ENCODE results near the gene ZDHHC12. TPM values are rescaled to one million over a fixed set of nuclear protein-coding genes. Genes with fewer than 3 reads are reported as not detected.
A peak's percentile ranks its signal among the peaks of the same experiment; 100 is the strongest.

Gene ZDHHC12
- total and polyA plus RNA-seq, 10 of the 15 experiments (the other 5 are each of a cell fraction or from before 2014, with no cell fraction given) = 0.95 to 146 (median 49.9) TPM

- TF ChIP-seq CUX1 (IDR thresholded peaks at IDR 0.05; ENCODE audit: insufficient replicate concordance, low read depth, low read length) (no peak), SRF (IDR thresholded peaks at IDR 0.05; ENCODE audit: low read depth in 2 of 2, low read length in 2 of 2) (no peak), SUPT20H (IDR thresholded peaks at IDR 0.05; ENCODE audit: borderline replicate concordance, control insufficient read depth, low read depth, low read length) (no peak), SMARCA5 (IDR thresholded peaks at IDR 0.05) (no peak), RELB (IDR thresholded peaks at IDR 0.05; ENCODE audit: low read depth) (0 out of 2 replicates have a peak, but pooled peaks have one; percentile 12), HDGF (IDR thresholded peaks at IDR 0.05) (no peak), MTA3 (IDR thresholded peaks at IDR 0.05; ENCODE audit: borderline replicate concordance, low read length) (no peak), CHD4 (IDR thresholded peaks at IDR 0.05) (no peak), CHD1 (IDR thresholded peaks at IDR 0.05; ENCODE audit: low read depth, low read length) (no peak), SIX5 (IDR thresholded peaks at IDR 0.05; ENCODE audit: low read depth, low read length, severe bottlenecking) (no peak), MYB (IDR thresholded peaks at IDR 0.05; ENCODE audit: borderline replicate concordance, low read depth, low read length) (no peak), CREB1 (IDR thresholded peaks at IDR 0.05; ENCODE audit: low read depth) (no peak), SUZ12 (IDR thresholded peaks at IDR 0.05; ENCODE audit: unreplicated experiment) (no peak), ZNF217 (IDR thresholded peaks at IDR 0.05) (no peak), CEBPZ (IDR thresholded peaks at IDR 0.05; ENCODE audit: low read depth, low read length) (no peak), PAX5 (IDR thresholded peaks at IDR 0.05; ENCODE audit: borderline replicate concordance, low read depth, low read length) (no peak)
- TF ChIP-seq, protein P1, sequence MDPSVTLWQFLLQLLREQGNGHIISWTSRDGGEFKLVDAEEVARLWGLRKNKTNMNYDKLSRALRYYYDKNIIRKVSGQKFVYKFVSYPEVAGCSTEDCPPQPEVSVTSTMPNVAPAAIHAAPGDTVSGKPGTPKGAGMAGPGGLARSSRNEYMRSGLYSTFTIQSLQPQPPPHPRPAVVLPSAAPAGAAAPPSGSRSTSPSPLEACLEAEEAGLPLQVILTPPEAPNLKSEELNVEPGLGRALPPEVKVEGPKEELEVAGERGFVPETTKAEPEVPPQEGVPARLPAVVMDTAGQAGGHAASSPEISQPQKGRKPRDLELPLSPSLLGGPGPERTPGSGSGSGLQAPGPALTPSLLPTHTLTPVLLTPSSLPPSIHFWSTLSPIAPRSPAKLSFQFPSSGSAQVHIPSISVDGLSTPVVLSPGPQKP (IDR thresholded peaks at IDR 0.05; ENCODE audit: low read depth, low read length) = 0 out of 2 replicates have a peak, but pooled peaks have one; percentile 6
Measured at GRCh38 chr9:128683340-128684064, 40.4 kb downstream of the ZDHHC12 start (continued).
